Esophagus muscularis mucosa (tissue), 3 donors: ENCODE measurements around the gene CLASP1.

Experiments
- POLR2A ChIP-seq: fragments of 450-650 bp; IDR thresholded peaks from one replicate; pipeline ENCODE4 v1.6.1; 2017; ENCODE audit warnings: antibody characterized with exemption, moderate library complexity, mild to moderate bottlenecking, low read depth
- POLR2AphosphoS5 ChIP-seq, 2 donors: sonication (generic); formaldehyde crosslinking; IDR thresholded peaks; one replicate each; pipeline ENCODE4 v1.6.1; 2017; ENCODE audit warnings: antibody characterized with exemption in 2 of 2
- TF ChIP-seq, protein P1 (sequence below), 3 experiments: fragments of 200-600 bp in 2 of 3; fragments of 450-650 bp in 1 of 3; sonication (generic) in 2 of 3; IDR thresholded peaks; one replicate each; pipeline ENCODE4 v1.5.1; 2017 to 2019; ENCODE audit warnings: antibody characterized with exemption in 3 of 3, mild to moderate bottlenecking in 2 of 3, moderate library complexity in 1 of 3

DNA sequence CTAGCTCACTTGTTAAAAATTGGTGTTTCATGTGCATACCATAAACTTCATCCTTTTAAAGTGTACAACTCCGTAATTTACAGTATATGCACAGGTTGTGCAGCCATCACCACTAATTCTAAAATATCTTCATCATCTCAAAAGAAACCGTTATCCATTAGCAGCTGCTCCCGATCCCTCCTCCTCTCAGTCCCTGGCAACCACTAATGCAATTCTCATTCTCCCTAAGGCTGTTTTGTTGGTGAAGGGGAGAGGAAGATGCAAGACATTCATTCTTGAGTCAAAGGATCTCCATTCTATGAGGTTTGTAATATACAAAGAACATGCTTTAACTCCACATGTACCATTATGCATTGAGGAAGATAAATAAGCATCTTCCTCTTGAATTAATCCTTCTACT is 70.0 kb downstream of the CLASP1 start:
- TF ChIP-seq, protein P1, sequence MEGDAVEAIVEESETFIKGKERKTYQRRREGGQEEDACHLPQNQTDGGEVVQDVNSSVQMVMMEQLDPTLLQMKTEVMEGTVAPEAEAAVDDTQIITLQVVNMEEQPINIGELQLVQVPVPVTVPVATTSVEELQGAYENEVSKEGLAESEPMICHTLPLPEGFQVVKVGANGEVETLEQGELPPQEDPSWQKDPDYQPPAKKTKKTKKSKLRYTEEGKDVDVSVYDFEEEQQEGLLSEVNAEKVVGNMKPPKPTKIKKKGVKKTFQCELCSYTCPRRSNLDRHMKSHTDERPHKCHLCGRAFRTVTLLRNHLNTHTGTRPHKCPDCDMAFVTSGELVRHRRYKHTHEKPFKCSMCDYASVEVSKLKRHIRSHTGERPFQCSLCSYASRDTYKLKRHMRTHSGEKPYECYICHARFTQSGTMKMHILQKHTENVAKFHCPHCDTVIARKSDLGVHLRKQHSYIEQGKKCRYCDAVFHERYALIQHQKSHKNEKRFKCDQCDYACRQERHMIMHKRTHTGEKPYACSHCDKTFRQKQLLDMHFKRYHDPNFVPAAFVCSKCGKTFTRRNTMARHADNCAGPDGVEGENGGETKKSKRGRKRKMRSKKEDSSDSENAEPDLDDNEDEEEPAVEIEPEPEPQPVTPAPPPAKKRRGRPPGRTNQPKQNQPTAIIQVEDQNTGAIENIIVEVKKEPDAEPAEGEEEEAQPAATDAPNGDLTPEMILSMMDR (IDR thresholded peaks at IDR 0.05) = no peak
- TF ChIP-seq POLR2A (no peak), POLR2AphosphoS5 (IDR thresholded peaks at IDR 0.05) (no peak)
